HPDE6-E6E7 (cell line): ENCODE data around the gene EPHA8.

ENCODE experiments used
- DNase-seq: peaks from one replicate; pipeline ENCODE4 v3.0.0; 2011; ENCODE audit warnings: missing footprints; ENCODE audit errors: extremely low spot score

The EPHA8 gene

DNA sequence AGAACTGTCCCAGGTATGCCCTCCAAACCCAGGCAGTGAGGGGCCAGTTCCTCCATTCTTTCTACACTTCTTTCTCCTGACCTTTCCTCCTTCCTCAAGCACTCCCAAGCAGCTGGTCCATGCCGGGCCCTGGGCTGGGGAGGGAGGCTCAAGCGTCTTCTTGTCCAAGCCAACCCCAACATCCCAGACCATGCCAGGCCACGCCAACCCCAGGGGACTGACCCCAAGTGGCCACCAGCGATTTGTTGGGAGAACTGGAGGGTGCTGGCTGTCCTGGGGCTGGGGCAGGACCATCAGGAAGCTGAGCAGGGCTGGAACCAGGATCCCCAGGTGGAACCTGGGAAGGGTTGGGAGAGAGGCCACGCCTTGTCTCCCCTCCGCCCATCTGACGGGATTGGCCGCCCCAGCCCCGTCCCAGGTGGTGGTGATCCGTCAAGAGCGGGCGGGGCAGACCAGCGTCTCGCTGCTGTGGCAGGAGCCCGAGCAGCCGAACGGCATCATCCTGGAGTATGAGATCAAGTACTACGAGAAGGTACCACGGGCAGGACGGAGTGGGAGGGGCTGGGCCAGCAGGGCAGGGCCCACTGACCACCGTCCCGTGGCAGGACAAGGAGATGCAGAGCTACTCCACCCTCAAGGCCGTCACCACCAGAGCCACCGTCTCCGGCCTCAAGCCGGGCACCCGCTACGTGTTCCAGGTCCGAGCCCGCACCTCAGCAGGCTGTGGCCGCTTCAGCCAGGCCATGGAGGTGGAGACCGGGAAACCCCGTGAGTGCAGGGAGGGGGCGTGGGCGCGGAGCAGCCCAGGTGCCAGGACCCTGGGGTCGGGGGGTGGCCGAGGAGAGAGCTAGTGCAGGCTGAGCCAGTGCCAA is 29.9 kb downstream of the EPHA8 start:
- DNase-seq = peak; percentile 12

DNA sequence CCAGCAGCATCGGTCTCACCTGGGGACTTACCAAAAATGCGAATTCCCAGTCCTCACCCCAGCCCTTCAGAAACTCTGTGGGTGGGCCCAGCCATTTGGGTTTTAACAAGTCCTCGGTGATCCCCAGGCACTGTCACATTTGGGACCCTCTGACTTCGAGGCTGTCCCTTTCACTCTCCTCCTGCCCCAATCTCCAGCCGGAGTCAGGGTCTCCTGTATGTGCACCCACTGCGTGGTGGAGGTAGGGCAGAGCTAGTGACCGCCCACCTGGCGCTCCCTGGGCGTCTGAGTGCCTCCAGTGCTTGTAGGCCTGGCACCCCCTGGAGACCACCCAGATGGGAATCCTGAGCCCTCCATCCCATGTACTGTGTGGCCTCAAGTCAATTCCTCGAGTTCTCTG is 31.1 kb downstream of the EPHA8 start:
- no peak for DNase-seq

DNA sequence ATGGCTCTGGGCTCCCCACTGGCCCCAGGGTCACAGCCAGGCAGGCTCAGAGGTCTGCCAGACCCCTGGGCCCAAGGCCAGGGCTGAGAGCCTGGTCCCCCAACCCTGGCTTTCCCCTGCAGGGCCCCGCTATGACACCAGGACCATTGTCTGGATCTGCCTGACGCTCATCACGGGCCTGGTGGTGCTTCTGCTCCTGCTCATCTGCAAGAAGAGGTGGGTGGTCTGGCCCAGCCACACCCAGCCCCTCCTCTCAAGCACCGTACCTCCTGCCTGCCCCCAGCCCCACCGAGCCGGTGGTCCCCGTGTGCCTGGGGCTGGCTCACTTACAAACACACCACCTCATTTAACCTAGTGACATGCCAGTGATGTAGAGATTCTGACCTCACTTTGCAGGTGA is 31.8 kb downstream of the EPHA8 start:
- DNase-seq = no peak

DNA sequence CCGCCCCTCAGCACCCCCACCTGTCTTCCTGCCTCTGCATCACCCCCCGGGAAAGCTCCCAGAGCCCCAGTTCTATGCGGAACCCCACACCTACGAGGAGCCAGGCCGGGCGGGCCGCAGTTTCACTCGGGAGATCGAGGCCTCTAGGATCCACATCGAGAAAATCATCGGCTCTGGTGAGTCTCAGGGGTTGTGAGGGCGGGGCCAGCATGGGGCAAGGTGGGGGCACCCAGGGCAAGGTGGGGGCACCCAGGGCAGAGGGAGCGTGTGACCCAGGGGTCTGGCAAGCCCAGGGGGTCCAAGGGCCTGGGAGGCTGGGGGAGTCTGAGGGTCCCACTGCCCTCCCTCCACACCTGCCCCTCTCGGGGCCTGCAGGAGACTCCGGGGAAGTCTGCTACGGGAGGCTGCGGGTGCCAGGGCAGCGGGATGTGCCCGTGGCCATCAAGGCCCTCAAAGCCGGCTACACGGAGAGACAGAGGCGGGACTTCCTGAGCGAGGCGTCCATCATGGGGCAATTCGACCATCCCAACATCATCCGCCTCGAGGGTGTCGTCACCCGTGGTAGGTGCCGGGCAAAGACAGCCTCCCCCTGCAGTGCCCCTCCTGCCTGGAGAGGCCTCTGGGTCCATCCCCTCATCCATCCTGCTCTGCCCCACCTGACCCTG is 34.1 kb downstream of the EPHA8 start:
- no peak for DNase-seq

DNA sequence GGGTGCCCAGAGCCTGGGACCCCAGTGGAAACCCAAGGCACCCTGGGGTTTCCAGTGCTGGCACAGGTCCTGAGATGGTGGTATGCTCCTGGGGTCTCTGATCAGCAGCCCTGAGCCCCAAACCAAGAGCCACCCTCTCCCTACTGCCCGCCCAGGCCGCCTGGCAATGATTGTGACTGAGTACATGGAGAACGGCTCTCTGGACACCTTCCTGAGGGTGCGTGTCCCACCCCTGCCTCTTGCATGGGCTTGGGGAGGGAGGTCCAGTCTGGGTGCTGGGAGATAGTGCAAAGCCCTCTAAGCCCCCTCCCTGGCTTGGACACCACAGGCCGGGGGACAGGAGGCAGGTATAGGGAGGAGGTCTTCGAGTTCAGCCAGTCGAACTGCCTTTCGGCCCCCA is 34.7 kb downstream of the EPHA8 start:
- no peak for DNase-seq

DNA sequence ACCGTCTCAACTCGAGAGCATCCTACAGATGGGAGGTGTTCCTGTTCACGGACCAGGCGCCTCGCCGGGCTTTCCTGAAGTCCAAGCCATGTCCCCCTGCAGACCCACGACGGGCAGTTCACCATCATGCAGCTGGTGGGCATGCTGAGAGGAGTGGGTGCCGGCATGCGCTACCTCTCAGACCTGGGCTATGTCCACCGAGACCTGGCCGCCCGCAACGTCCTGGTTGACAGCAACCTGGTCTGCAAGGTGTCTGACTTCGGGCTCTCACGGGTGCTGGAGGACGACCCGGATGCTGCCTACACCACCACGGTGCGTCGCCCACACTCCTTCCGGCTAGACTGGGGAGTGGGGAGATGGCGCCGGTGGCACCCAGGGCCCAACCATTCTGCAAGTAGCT is 35.4 kb downstream of the EPHA8 start:
- no peak for DNase-seq

DNA sequence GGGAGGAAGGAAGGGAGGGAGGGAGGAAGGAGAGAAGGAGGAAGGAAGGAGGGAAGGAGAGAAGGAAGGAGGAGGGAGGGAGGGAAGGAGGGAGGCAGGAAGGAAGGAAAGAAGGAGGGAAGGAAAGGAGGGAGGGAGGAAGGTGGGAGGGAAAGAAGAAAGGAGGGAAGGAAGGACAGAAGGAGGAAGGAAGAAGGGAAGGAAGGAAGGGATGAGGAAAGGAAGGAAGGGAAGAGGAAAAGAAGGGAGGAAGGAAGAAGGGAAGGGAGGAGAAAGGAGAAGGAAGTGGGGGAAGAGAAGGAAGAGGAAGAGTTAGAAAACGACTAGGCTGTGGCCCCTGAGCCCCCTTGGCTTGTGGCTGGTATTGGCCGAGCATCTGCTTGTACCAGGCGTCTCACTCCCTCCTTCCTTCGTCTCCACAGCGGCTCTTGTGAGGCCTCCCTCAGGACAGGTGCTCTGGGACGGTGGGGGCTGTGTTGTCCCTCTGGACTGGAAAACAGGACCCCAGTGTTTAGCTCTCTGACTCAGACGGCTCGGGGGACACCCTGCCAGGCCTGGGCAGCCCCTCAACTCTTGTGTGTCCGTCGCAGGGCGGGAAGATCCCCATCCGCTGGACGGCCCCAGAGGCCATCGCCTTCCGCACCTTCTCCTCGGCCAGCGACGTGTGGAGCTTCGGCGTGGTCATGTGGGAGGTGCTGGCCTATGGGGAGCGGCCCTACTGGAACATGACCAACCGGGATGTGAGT is 37.0 kb downstream of the EPHA8 start:
- no peak for DNase-seq

DNA sequence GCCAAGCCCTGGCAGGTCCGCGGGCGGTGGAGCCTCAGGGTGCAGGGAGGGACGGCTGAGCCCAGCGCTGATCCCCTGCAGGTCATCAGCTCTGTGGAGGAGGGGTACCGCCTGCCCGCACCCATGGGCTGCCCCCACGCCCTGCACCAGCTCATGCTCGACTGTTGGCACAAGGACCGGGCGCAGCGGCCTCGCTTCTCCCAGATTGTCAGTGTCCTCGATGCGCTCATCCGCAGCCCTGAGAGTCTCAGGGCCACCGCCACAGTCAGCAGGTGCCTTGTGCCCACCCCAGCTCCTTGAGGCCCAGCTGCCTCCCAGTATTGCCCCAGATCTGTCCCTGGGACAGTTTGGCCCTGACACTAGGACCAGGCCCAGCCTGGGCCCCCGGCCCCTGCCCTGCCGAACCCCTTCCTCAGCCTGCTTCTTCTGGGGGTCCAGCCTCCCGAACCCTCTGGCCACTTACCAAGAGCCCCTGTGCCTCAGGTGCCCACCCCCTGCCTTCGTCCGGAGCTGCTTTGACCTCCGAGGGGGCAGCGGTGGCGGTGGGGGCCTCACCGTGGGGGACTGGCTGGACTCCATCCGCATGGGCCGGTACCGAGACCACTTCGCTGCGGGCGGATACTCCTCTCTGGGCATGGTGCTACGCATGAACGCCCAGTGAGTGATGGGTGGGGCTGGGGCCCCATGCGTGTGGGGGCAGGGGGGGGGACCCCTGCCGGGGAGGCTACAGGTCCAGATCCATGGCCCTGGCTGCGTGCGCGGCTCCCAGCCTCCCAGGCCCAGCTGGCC is 37.7 kb downstream of the EPHA8 start:
- no peak for DNase-seq

DNA sequence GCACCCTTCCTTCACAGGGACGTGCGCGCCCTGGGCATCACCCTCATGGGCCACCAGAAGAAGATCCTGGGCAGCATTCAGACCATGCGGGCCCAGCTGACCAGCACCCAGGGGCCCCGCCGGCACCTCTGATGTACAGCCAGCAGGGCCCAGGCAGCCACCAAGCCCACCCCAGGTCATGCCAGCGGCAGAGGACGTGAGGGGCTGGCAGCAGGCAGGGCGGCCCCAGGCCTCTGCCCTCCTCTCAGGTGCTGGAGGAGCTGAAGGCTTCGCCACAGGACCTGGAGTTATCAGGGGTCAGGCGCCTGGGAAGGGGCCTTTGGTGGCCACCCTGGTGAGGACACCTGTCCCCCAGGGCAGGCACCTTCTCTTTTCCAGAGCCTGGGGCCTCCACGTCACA is 38.3 kb downstream of the EPHA8 start:
- no peak for DNase-seq

DNA sequence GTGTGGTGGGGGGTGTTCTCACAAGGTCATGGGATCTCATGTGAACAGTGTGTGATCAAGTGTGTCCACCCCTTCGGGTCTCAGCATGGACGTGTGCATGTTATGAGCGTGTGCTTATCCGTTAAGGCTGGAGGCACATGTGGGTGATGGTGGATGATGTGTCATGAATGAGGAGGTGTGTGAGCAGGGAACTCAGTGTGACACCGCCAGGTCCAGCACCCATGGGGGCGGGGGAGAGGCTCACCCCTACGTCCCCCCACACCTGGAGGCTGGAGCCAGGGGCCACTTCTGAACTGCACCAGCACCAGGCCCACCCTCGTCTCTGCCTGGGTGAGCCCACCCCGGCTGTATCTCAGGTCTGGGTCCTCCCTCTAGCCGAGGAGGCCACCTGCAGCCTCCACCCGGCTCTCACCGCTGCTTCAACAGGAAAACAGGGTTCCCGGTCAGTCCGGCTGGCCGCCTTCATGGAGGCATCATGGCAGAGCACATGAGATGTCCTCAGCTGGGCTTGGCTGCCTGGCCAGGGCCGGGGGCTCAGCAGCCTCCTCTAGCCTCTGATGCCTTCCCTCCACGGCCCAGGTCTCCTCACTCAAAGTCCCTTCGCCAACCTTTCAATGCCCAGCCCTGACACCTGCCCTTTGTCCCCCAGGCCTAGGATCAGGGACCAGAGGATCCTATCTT is 38.9 kb downstream of the EPHA8 start:
- no peak for DNase-seq

DNA sequence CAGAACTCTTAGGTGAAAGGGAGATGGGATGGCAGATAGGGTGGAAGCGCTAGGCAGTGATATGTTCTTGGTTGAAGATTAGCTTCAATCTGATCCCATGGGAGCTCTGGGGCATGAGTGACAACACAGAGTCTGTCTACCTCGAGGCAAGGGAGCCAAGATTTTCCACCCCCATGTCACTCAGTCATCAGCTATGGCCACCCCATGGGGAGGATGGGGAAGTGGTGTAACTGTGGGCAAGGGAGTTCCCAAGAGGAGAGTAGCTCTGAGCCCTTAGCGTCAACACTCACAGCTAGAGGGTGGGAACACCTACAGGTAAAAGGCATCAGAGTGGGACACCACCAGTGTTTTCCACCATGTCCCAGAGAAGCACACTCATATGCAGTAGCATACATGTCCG is 42.9 kb downstream of the EPHA8 start:
- no peak for DNase-seq

DNA sequence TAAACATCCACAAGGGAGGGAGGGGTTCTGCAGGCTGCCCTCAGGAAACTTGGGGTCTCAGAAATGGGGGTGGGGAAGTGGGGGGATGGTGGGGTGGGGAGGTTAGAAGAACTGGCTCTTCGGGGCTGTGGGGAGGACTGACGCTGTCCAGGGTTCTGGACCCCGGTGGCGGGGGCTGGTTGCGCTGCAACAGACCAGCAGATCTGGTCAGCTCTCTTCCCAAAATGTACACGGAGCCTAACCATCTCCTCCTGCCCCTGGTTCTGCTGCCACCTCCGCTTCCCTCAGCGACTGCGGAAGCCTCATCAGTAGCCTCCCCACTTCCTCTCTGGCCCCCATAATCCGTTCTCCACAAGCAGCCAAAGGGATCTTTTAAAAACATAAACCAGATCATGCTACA is 43.9 kb downstream of the EPHA8 start:
- no peak for DNase-seq

DNA sequence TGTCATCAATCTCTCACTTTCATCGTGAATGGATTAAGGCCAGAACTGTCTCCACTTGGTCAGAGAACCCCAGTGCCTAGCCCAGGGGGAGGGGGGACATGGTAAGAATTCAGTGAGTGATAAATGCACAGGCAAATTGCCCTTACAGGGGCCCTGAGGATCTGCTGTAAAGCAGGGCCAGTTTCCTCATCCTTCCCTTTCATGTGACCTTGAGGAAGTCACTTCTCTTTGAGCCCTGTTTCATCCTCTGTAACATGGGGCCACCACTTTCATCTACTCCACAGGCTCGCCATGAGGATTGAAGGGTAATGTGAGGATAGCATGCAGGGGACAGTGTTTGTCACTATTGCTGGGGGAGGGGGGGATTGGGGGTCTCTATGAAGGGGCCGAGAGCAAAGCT is 45.1 kb downstream of the EPHA8 start:
- DNase-seq = no peak

DNA sequence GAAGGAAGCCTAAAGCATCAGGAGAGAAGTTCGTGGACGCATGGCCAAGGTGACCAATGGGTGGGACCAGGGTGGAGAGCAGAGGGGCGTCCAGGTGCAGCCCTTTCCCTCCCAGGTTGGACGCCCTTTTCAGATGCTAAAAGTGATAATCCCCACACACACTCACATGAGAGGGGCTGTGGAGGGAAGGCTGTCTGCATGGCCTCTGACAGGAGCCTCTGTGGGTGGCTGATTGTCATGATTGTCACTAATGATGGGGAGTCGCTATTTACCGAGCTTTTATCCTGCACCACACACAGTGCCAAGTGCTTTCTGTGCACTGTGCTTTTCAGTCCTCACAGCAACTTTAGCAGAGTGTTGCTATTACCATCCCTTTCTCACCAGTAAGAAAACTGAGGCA is 46.0 kb downstream of the EPHA8 start:
- no peak for DNase-seq

DNA sequence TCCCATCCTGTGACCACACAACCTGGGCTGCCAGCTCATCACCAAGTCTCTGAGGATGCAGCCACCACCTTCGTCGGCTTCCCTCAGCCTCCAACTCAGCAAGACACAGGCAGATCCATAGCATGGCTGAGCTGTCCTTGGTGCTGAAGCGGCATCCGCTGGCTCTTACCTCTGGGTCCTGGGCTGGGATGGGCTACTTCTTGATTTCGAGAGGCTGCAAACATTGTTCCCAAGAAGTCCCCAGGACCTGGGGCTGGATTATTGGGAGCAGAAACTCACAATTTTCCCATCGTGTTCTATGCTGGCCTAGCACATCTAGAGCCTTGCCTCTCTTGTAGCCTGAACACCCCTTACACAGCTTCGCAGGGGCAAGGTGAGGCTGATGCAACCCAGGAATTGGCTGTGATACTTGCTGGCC is 48.2 kb downstream of the EPHA8 start:
- DNase-seq = peak; percentile 45

DNA sequence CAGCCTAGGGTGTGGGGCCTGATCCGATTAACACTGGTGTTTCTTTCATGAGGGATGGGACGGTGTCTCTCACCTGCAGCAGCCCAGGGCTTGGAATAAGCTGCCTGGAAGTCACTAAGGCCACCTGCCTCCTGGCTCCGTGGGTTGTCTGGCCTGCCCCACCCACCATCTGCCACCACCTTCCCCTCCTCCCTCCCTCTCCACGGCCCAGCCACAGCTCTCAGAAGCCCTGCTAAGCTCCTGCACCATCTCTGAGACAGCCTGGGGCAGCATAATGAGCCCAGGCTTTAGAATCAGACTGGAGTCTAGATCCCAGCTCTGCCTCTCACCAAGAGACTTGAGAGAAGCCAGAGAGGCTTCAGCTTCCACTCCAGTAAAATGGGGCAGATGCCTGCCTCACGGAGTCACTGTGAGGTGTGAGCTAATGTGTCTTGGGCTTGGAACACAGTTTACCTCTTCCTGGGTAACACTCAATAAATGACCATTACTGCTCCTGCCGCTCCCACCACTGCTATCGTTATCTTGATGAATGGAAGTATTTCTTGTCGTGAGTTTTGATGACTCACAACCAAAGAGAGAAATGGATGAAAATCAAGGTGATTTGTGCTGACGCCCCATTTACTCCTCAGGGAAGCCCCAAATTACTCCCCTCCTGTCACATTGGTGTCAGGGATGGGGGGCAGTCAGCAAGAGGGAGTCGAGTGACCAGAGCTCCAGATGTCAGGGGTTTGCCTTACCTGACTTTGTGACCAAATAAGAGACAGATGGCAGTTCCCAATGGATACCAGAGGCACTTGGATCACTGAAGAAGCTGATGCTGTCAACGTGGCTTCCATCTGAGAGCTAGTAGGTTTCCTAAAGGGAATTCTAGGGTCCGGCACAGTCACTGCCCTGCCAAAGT is 49.6 kb downstream of the EPHA8 start:
- DNase-seq = no peak

DNA sequence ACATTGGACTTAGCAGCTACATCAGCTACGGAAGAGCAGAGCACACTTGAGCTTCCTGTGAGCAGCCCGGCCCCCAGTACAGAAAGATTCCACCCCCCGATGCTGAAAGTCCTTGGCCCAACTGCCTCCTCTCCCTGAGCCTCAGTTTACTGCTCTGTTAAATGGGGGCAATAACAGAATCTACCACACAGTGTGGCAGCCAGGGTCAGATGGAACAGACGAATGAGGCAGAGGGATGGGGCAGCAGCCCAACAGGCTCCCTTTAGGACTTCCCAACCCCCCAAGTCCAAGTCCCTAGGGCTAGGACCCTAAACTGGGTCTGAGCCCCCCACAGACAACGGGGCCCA is 50.3 kb downstream of the EPHA8 start:
- DNase-seq = no peak

DNA sequence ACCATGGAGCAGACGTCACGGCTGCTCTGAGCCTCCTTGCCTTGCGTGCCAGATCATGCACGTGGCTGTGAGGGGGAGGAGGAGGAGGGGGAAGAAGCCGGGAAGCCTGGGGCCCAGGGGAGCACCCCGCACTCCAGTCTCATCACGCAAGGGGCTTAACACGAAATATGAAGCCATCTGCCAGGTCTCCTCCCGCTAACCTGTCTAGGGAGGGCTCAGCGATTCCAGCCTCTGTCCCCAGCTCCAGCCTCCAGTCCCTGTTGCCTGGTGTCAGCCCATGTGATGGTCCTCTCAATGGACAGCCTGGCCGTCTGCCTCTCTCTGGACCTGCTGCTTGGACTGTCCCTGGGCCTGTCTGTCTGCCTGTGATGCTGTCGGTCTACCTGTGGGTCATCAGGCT is 50.7 kb downstream of the EPHA8 start:
- DNase-seq = no peak

DNA sequence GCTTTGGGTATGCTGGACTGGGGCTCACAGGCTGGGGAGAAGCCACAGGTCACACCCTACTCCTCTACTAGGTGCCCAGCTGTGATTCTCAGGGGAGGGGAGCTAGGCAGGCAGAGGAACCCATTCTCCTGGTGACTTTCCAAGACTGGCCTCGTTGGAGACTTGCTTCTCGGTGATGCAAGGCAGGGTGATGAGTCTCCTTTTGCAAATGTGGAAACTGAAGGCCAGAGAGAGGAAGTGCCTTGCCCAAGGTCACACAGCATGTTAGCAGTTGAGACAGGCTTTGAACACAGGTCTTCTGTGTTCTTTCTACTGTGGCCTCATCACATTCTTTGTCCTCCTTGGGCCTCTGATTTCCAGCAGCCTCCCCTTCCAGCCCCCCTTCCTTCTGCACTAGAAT is 52.6 kb downstream of the EPHA8 start:
- DNase-seq = no peak

DNA sequence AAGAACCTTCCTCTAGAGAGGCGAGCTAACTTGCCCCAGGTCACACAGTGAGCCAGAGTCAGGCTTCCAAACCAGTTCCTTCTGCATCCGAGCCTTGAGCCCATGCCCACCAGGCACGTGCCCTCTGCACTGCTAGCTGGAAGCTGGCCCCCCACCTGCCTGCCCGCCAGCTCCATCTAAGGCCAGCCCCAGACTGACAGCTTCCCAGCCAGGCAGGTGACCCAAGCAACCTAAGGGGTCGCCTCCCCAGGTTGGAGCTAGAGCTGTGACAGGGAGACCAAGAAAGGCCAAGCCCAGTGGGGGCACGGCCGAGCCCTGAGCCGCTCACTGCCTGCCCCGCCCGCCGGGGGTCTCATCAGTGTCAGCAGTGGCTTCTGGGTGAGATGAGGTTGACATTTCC is 53.3 kb downstream of the EPHA8 start:
- no peak for DNase-seq
